OCI-LY1 (cell line): ENCODE results near the gene RCAN1.
"Not testable (repeated sequence)": the region's sequence is repeated elsewhere in the genome, so short reads cannot be mapped to it uniquely, and the experiment has no call there.

ENCODE experiments used
- H2AFZ ChIP-seq: fragments of 200-600 bp; sonication (generic), shearing (Covaris generic); 2 replicates; pipeline ENCODE4 v1.6.0; 2014; ENCODE audit warnings: antibody characterized with exemption, mild to moderate bottlenecking, low read length
- H3F3A ChIP-seq: fragments of 200-600 bp; sonication (generic), shearing (Covaris generic); 2 replicates; pipeline ENCODE4 v1.6.0; 2014; ENCODE audit warnings: mild to moderate bottlenecking, antibody characterized with exemption, low read length, moderate library complexity; ENCODE audit not compliant: insufficient read depth
- H3K27ac ChIP-seq: fragments of 200-600 bp; sonication (generic); 2 replicates; pipeline ENCODE4 v1.5.1; 2014; ENCODE audit warnings: low read length, mixed run types, mild to moderate bottlenecking, low read depth; ENCODE audit not compliant: poor library complexity, severe bottlenecking
- H3K27me3 ChIP-seq: fragments of 200-600 bp; sonication (generic); 2 replicates; pipeline ENCODE4 v1.6.0; 2014; ENCODE audit warnings: antibody characterized with exemption, mild to moderate bottlenecking, low read length, moderate library complexity; ENCODE audit not compliant: insufficient read depth
- H3K36me3 ChIP-seq: fragments of 200-600 bp; sonication (generic); 2 replicates; pipeline ENCODE4 v1.6.1; 2014; ENCODE audit warnings: mild to moderate bottlenecking, antibody characterized with exemption, low read length, moderate library complexity, mixed read lengths; ENCODE audit not compliant: insufficient read depth
- H3K4me1 ChIP-seq: fragments of 200-600 bp; sonication (generic); 2 replicates; pipeline ENCODE4 v1.5.1; 2014; ENCODE audit warnings: mild to moderate bottlenecking, low read length, moderate library complexity; ENCODE audit not compliant: insufficient read depth, severe bottlenecking
- H3K4me2 ChIP-seq: fragments of 200-600 bp; sonication (generic), shearing (Covaris generic); 2 replicates; pipeline ENCODE4 v1.6.1; 2014; ENCODE audit warnings: low read length
- H3K4me3 ChIP-seq: fragments of 200-600 bp; sonication (generic); 2 replicates; pipeline ENCODE4 v1.5.1; 2014; ENCODE audit warnings: low read length, low read depth, mild to moderate bottlenecking, mixed read lengths; ENCODE audit not compliant: poor library complexity, severe bottlenecking
- H3K79me2 ChIP-seq: fragments of 200-600 bp; shearing (Covaris generic); 2 replicates; pipeline ENCODE4 v1.6.1; 2016; ENCODE audit warnings: mixed run types, low read length, mixed read lengths; ENCODE audit not compliant: insufficient read depth
- H3K9ac ChIP-seq: fragments of 200-600 bp; sonication (generic), shearing (Covaris generic); 2 replicates; pipeline ENCODE4 v1.6.1; 2014; ENCODE audit warnings: mild to moderate bottlenecking, low read length, mixed read lengths
- H3K9me2 ChIP-seq: fragments of 200-600 bp; sonication (generic), shearing (Covaris generic); 2 replicates; pipeline ENCODE4 v1.6.1; 2014; ENCODE audit warnings: low read depth, mild to moderate bottlenecking, low read length, mixed read lengths
- H3K9me3 ChIP-seq: fragments of 200-600 bp; shearing (Covaris generic); 2 replicates; pipeline ENCODE4 v1.6.1; 2014; ENCODE audit warnings: low read length, mixed read lengths
- H4K20me1 ChIP-seq: fragments of 200-600 bp; sonication (generic), shearing (Covaris generic); 2 replicates; pipeline ENCODE4 v1.6.0; 2016; ENCODE audit warnings: mild to moderate bottlenecking, low read length; ENCODE audit not compliant: insufficient read depth
- CTCF ChIP-seq: fragments of 200-600 bp; sonication (generic), shearing (Covaris generic); IDR thresholded peaks from 2 replicates; pipeline ENCODE4 v1.5.1; 2017; ENCODE audit warnings: mild to moderate bottlenecking, antibody characterized with exemption, low read length, moderate library complexity, mixed read lengths
- EZH2 ChIP-seq: fragments of 200-600 bp; sonication (generic), shearing (Covaris generic); IDR thresholded peaks from 2 replicates; pipeline ENCODE4 v1.8.0; 2017; ENCODE audit warnings: borderline replicate concordance, mixed run types, mild to moderate bottlenecking, antibody characterized with exemption, low read length, moderate library complexity, mixed read lengths

Gene RCAN1

GRCh38 chr21:34500191-34500590 is 114.7 kb downstream of the RCAN1 start:
- Histone ChIP-seq H4K20me1 (no peaks in the 10 kb centered on the region), H3K9ac (no peak overlapping the region), H2AFZ (no peak overlapping the region), H3K4me3 (no peak overlapping the region), H3K36me3 (no peaks in the 10 kb centered on the region), H3K4me1 (no peaks in the 10 kb centered on the region), H3F3A (no peaks in the 10 kb centered on the region), H3K27me3 (no peaks in the 10 kb centered on the region), H3K9me3 (no peaks in the 10 kb centered on the region), H3K79me2 (no peaks in the 10 kb centered on the region), H3K4me2 (no peak overlapping the region), H3K9me2 (no peaks in the 10 kb centered on the region), H3K27ac (no peak overlapping the region)
- TF ChIP-seq CTCF: no peak
- no peak for TF ChIP-seq EZH2

- TF ChIP-seq EZH2: no peak
- no peak for TF ChIP-seq CTCF
- Histone ChIP-seq H2AFZ (no peak overlapping the region), H3K4me3 (no peak overlapping the region), H3K9me3 (no peaks in the 10 kb centered on the region), H3K9ac (no peak overlapping the region), H3K4me1 (no peaks in the 10 kb centered on the region), H3K36me3 (no peaks in the 10 kb centered on the region), H3F3A (no peaks in the 10 kb centered on the region), H4K20me1 (no peaks in the 10 kb centered on the region), H3K9me2 (no peaks in the 10 kb centered on the region), H3K27ac (no peak overlapping the region), H3K27me3 (no peaks in the 10 kb centered on the region), H3K4me2 (no peak overlapping the region), H3K79me2 (no peaks in the 10 kb centered on the region)
These were observed 115.8 kb downstream of the RCAN1 start for GRCh38 chr21:34499116-34499515.

GRCh38 chr21:34498623-34499022 is 116.3 kb downstream of the RCAN1 start:
- TF ChIP-seq EZH2: no peak
- TF ChIP-seq CTCF: no peak
- no peaks in the 10 kb centered on the region for H3F3A ChIP-seq
- H3K79me2 ChIP-seq: no peaks in the 10 kb centered on the region
- H3K9me2 ChIP-seq: no peaks in the 10 kb centered on the region
- no peak overlapping the region for H3K9ac ChIP-seq
- H3K36me3 ChIP-seq: no peaks in the 10 kb centered on the region
- H3K9me3 ChIP-seq: no peaks in the 10 kb centered on the region
- no peak overlapping the region for H2AFZ ChIP-seq
- H3K4me2 ChIP-seq: no peak overlapping the region
- H3K27me3 ChIP-seq: no peaks in the 10 kb centered on the region
- no peaks in the 10 kb centered on the region for H4K20me1 ChIP-seq
- H3K4me1 ChIP-seq: no peaks in the 10 kb centered on the region
- H3K27ac ChIP-seq: no peak overlapping the region
- no peak overlapping the region for H3K4me3 ChIP-seq

- H3K9me2 ChIP-seq, H2AFZ ChIP-seq, H3K9me3 ChIP-seq, H3K4me3 ChIP-seq, H3K36me3 ChIP-seq, H3F3A ChIP-seq, H3K27ac ChIP-seq, H4K20me1 ChIP-seq, H3K27me3 ChIP-seq, H3K79me2 ChIP-seq, H3K9ac ChIP-seq, H3K4me2 ChIP-seq, H3K4me1 ChIP-seq: not testable (repeated sequence)
These were observed 131.1 kb downstream of the RCAN1 start for GRCh38 chr21:34483854-34484253.

- not testable (repeated sequence) for H3K36me3 ChIP-seq
These were observed 131.5 kb downstream of the RCAN1 start for GRCh38 chr21:34483435-34483834.

GRCh38 chr21:34467333-34467732 is 147.6 kb downstream of the RCAN1 start:
- H3K9me3 ChIP-seq, H3K4me2 ChIP-seq, H3K27me3 ChIP-seq, H3K79me2 ChIP-seq, H4K20me1 ChIP-seq, H3K9me2 ChIP-seq, H3K4me1 ChIP-seq, H3K4me3 ChIP-seq, H3K27ac ChIP-seq, H2AFZ ChIP-seq, H3K36me3 ChIP-seq, H3F3A ChIP-seq, H3K9ac ChIP-seq: not testable (repeated sequence)

More at GRCh38 chr21:34483435-34483834, 131.5 kb downstream of the RCAN1 start:
- not testable (repeated sequence) for H3K4me1 ChIP-seq, H3K27me3 ChIP-seq, H3K9me2 ChIP-seq, H3K27ac ChIP-seq, H3F3A ChIP-seq, H3K4me2 ChIP-seq, H3K4me3 ChIP-seq, H3K9me3 ChIP-seq, H3K79me2 ChIP-seq, H4K20me1 ChIP-seq, H3K9ac ChIP-seq, H2AFZ ChIP-seq
